Measurements from ENCODE around the gene KREMEN1. TPM values are rescaled to one million over a fixed set of nuclear protein-coding genes. Genes with fewer than 3 reads are reported as not detected.

The KREMEN1 gene
- total and polyA plus RNA-seq, 9 of the 15 experiments (the other 6 are each of a cell fraction or from before 2014, with no cell fraction given) = 0.69 to 11.5 (median 4.3) TPM

GRCh38 chr22:29205594-29206371, 132.9 kb downstream of the KREMEN1 start, which contains the start of gene EMID1 (continued):
- peak; percentile 35 for TF ChIP-seq TAF1 (IDR thresholded peaks at IDR 0.05; ENCODE audit: control insufficient read depth, extremely low read depth, insufficient read depth, low read length, severe bottlenecking)
- TF ChIP-seq ELK1 (CRISPR knock-in tag; IDR thresholded peaks at IDR 0.05) = no peak
- no peak for TF ChIP-seq PBX2 (CRISPR knock-in tag; IDR thresholded peaks at IDR 0.05; ENCODE audit: low read depth)
- TF ChIP-seq PBX2 (tag; conservative IDR thresholded peaks at IDR 0.05; ENCODE audit: low read depth) = no peak
- no peak for TF ChIP-seq ZNF551 (CRISPR knock-in tag; IDR thresholded peaks at IDR 0.05)
- TF ChIP-seq TCF7 (IDR thresholded peaks at IDR 0.05; ENCODE audit: borderline replicate concordance) = no peak
- peak; percentile 27 for TF ChIP-seq TBP (optimal IDR thresholded peaks at IDR 0.05; ENCODE audit: low read depth, low read length)
- TF ChIP-seq CHCHD3 (CRISPR knock-in tag; IDR thresholded peaks at IDR 0.05) = no peak
- TF ChIP-seq ESRRA (IDR thresholded peaks at IDR 0.05; ENCODE audit: borderline replicate concordance, low read depth) = no peak
- no peak for TF ChIP-seq KHSRP (IDR thresholded peaks at IDR 0.05)
- TF ChIP-seq THAP12 (CRISPR knock-in tag; IDR thresholded peaks at IDR 0.05) = no peak
- no peak for TF ChIP-seq ZBTB5 (IDR thresholded peaks at IDR 0.05)
- no peak for TF ChIP-seq CGGBP1 (CRISPR knock-in tag; IDR thresholded peaks at IDR 0.05)
- TF ChIP-seq SP2 (IDR thresholded peaks at IDR 0.05; ENCODE audit: extremely low read depth, low read depth, low read length, poor library complexity, severe bottlenecking) = no peak
- peak; percentile 9; the same call in 1 of the 2 replicates for TF ChIP-seq EGR1 (conservative IDR thresholded peaks at IDR 0.05)
- TF ChIP-seq RNF219 (CRISPR knock-in tag; IDR thresholded peaks at IDR 0.05) = no peak
- TF ChIP-seq BCOR (IDR thresholded peaks at IDR 0.05) = no peak; the same call in 1 of the 2 replicates
